Mucosa of descending colon (tissue), 3 donors: ENCODE data around the gene TFAP2B. TPM values are rescaled to one million over a fixed set of nuclear protein-coding genes. Genes with fewer than 3 reads are reported as not detected.

Experiments used
- ATAC-seq: fragments of 200-7000 bp; cut with Tn5 transposase; one replicate; pipeline ENCODE4 v1.9.1; 2020; ENCODE audit warnings: mild to moderate bottlenecking, moderate library complexity
- DNase-seq, 3 donors: peaks; one replicate each; pipeline ENCODE4 v3.0.0-alpha.2; 2020
- H3K36me3 ChIP-seq: fragments of 200-600 bp; one replicate; pipeline ENCODE4 v1.8.0; 2021; ENCODE audit warnings: low read depth, mild to moderate bottlenecking
- H3K4me1 ChIP-seq: fragments of 200-600 bp; one replicate; pipeline ENCODE4 v1.8.0; 2021; ENCODE audit warnings: low read depth, mild to moderate bottlenecking
- H3K4me3 ChIP-seq: fragments of 200-600 bp; one replicate; pipeline ENCODE4 v1.8.0; 2021; ENCODE audit warnings: mild to moderate bottlenecking
- H3K9me3 ChIP-seq: fragments of 200-600 bp; one replicate; pipeline ENCODE4 v1.8.0; 2021; ENCODE audit warnings: mild to moderate bottlenecking
- CTCF ChIP-seq: fragments of 200-600 bp; IDR thresholded peaks from one replicate; pipeline ENCODE4 v1.8.0; 2022; ENCODE audit warnings: antibody characterized with exemption, mild to moderate bottlenecking
- intact Hi-C, 2 donors: fragments of 100-400 bp; cut with DNase I in 1 of 2; cut with micrococcal nuclease in 1 of 2; formaldehyde crosslinking; loops; one replicate each; pipeline versions ENCODE4 v1.11.0 to v1.11.1; 2022; cut with DNase I, micrococcal nuclease
- total RNA-seq, 3 donors: library from RNA; stranded (reverse); fragmentation: NEBNext Ultra II Directional in 2 of 3; extraction: Animal tissue kit (Norgen Biotek cat#: 25700) in 2 of 3; gene quantifications; one replicate each; pipeline versions ENCODE4 v1.2.1 to v1.2.4, GENCODE V29; 2021 to 2023
- donor health status: DM: no; HTN: no; CAD: no; lungs with moderate emphysema.
- donor health status: DM: no; HTN: no; CAD: no.
- donor health status: DM: no; HTN: yes; CAD: no.

TFAP2B gene
- total RNA-seq, 3 donors from 2014 or later = 0.66 TPM; not detected in 2

- Histone ChIP-seq H3K4me3 (no peak overlapping the region), H3K4me1 (no peaks in the 10 kb centered on the region), H3K9me3 (no peaks in the 10 kb centered on the region), H3K36me3 (no peaks in the 10 kb centered on the region)
- no peak for TF ChIP-seq CTCF
- intact Hi-C loops = no loop called here
- no peak for ATAC-seq
- DNase-seq = no peak
Measured at GRCh38 chr6:50861692-50862091, 43.0 kb downstream of the TFAP2B start.

GRCh38 chr6:50862176-50862575, 43.5 kb downstream of the TFAP2B start:
- no peak overlapping the region for H3K4me3 ChIP-seq
- no peak for TF ChIP-seq CTCF
- no peaks in the 10 kb centered on the region for H3K36me3 ChIP-seq
- no peaks in the 10 kb centered on the region for H3K4me1 ChIP-seq
- no peaks in the 10 kb centered on the region for H3K9me3 ChIP-seq
- ATAC-seq (no peak), DNase-seq (no peak)
- intact Hi-C loops = no loop called here

GRCh38 chr6:50864601-50865000, 45.9 kb downstream of the TFAP2B start:
- TF ChIP-seq CTCF = no peak
- intact Hi-C loops = no loop called here
- H3K4me1 ChIP-seq = no peaks in the 10 kb centered on the region
- no peaks in the 10 kb centered on the region for H3K36me3 ChIP-seq
- ATAC-seq (no peak), DNase-seq (no peak)
- H3K4me3 ChIP-seq = no peak overlapping the region
- no peaks in the 10 kb centered on the region for H3K9me3 ChIP-seq

GRCh38 chr6:50868466-50868865, 49.8 kb downstream of the TFAP2B start:
- H3K4me1 ChIP-seq = no peaks in the 10 kb centered on the region
- DNase-seq (no peak), ATAC-seq (no peak)
- no peak overlapping the region for H3K4me3 ChIP-seq
- TF ChIP-seq CTCF = no peak
- no peaks in the 10 kb centered on the region for H3K36me3 ChIP-seq
- H3K9me3 ChIP-seq = no peaks in the 10 kb centered on the region
- intact Hi-C loops = no loop called here

- TF ChIP-seq CTCF = no peak
- Histone ChIP-seq H3K4me1 (no peaks in the 10 kb centered on the region), H3K4me3 (no peak overlapping the region), H3K9me3 (no peaks in the 10 kb centered on the region), H3K36me3 (no peaks in the 10 kb centered on the region)
- no peak for DNase-seq
- ATAC-seq = no peak
- intact Hi-C loops = no loop called here
Measured at GRCh38 chr6:50873167-50873566, 54.5 kb downstream of the TFAP2B start.

- DNase-seq (no peak), ATAC-seq (no peak)
- H3K36me3 ChIP-seq = no peaks in the 10 kb centered on the region
- no peak for TF ChIP-seq CTCF
- no peak overlapping the region for H3K4me3 ChIP-seq
- intact Hi-C loops = no loop called here
- no peaks in the 10 kb centered on the region for H3K4me1 ChIP-seq
- no peaks in the 10 kb centered on the region for H3K9me3 ChIP-seq
Measured at GRCh38 chr6:50884364-50884763, 65.7 kb downstream of the TFAP2B start.
